Measurements from ENCODE around the gene AKAP8L.
"Not testable (repeated sequence)": the region's sequence is repeated elsewhere in the genome, so short reads cannot be mapped to it uniquely, and the experiment has no call there.

Gene AKAP8L

DNA sequence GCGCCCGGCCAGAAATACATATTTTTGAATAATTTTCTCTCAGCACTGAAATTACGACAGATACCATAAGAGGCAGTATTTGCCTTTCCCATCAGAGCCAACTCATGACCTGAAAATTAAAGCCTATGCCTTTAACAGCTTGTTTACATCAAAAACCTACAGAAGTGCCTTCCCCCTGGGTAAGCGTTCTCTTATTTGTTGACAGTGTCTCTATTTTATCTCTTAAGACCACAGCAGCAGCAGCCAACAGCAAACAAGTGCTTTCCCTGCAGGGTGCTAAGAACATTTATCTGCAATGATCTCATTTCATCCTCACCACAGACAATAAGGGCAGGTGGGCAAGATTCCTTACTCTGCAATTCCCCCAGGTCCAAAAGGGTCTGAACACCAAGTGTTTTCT, 6.0 kb downstream of the AKAP8L start:
- TF ChIP-seq CTCF (IDR thresholded peaks at IDR 0.05; ENCODE audit: insufficient read depth, low read depth, low read length, missing control alignments), result no peak
- no peak for DNase-seq (ENCODE audit: low read depth)
- no peak overlapping the region for H3K4me3 ChIP-seq (ENCODE audit: low read length)

- not testable (repeated sequence) for DNase-seq (ENCODE audit: low read depth); H3K4me3 ChIP-seq (ENCODE audit: low read length)
Observed at GRCh38 chr19:15411351-15411750, 7.4 kb downstream of the AKAP8L start.

DNA sequence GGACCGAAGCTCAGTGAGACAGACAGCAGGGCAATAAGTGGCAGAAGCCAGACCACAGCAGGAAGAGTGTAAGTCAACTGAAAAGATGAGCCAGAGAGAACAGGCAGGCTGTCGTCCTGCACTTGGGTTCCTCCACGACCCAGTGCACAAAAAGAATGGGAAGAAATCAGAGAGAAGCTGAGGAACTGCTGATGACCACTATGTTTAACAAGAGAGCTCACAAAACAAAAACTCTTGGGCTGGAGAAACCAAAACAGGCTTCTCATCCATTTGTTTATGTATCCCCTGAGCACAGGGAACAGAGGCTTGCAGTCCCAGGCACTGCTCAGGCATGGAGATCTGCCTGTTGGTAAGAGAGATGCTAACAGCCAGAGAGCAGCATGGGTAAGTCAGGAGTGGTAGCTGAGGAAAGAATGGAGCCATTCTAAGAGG, 14.0 kb downstream of the AKAP8L start:
- DNase-seq (ENCODE audit: low read depth), result no peak
- H3K4me3 ChIP-seq (ENCODE audit: low read length), result no peak overlapping the region
- TF ChIP-seq CTCF (IDR thresholded peaks at IDR 0.05; ENCODE audit: insufficient read depth, low read depth, low read length, missing control alignments), result no peak

GRCh38 chr19:15404097-15404779, 14.6 kb downstream of the AKAP8L start:
- H3K4me3 ChIP-seq (ENCODE audit: low read length), result no peak overlapping the region
- no peak for TF ChIP-seq CTCF (IDR thresholded peaks at IDR 0.05; ENCODE audit: insufficient read depth, low read depth, low read length, missing control alignments)
- DNase-seq (ENCODE audit: low read depth), result no peak

- TF ChIP-seq CTCF (IDR thresholded peaks at IDR 0.05; ENCODE audit: insufficient read depth, low read depth, low read length, missing control alignments), result no peak
- DNase-seq (ENCODE audit: low read depth), result no peak
- no peak overlapping the region for H3K4me3 ChIP-seq (ENCODE audit: low read length)
Observed at GRCh38 chr19:15403151-15403531, 15.6 kb downstream of the AKAP8L start.

DNA sequence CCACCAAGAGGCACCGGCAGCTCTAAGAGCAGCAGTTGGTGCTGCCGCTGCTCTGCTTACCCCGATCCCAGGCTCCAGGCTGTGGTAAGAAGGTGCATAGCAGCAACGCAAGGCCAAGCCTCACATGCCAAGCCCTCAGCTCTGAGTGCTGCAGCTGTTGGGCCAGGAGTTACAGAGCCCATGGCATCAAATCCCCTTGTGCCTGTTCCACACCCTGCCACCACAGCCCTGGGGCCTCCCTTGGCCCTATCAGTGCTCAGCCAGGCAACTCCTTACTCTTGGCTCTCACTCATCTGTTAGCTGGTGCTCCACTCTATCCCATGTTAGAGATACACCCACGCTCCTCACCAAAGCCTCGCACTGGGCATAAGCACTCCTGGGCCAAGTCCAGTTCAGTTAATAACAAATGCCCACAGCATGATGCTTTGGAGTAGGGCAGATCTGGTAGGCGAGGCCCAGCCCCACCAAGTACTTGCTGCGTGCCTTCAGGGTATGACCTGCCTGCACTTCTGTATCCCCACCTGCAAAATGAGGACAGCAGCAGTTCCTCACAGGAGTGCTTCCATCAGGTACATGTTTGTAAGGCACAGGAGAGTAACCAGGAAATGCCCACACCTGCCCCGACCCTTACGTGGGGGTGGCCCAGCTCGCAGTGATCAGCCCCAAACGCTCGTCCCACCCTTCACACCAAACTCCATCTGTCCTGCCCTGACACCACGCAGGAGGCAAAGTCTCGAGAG, 16.2 kb downstream of the AKAP8L start:
- DNase-seq (ENCODE audit: low read depth), result no peak
- H3K4me3 ChIP-seq (ENCODE audit: low read length), result no peak overlapping the region
- no peak for TF ChIP-seq CTCF (IDR thresholded peaks at IDR 0.05; ENCODE audit: insufficient read depth, low read depth, low read length, missing control alignments)

DNA sequence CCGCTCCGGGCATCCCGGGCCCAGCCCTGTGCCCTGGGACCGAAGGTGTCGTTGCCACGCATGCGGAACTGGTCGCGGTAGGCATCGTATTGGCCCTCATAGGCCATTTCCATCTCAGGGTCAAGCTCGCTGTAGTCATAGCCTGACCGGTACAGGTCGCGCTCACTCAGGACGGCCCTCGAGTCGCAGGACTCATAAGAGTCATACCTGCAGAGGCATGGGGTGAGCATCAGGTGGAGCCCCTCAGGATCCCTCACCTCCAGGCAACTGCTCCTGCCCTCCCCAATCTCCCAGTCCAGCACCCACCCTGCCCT, 17.4 kb downstream of the AKAP8L start:
- no peak for DNase-seq (ENCODE audit: low read depth)
- TF ChIP-seq CTCF (IDR thresholded peaks at IDR 0.05; ENCODE audit: insufficient read depth, low read depth, low read length, missing control alignments), result no peak

More for the DNA sequence above, 17.4 kb downstream of the AKAP8L start:
- H3K4me3 ChIP-seq (ENCODE audit: low read length), result no peak overlapping the region
